HG03457 (cell line): ENCODE measurements around the gene TSPAN7.

Experiments
- ATAC-seq: cut with Tn5 transposase; IDR thresholded peaks from one replicate; pipeline ENCODE4 v1.9.1; 2021; ENCODE audit warnings: moderate number of reproducible peaks; ENCODE audit not compliant: unreplicated experiment

Gene TSPAN7

DNA sequence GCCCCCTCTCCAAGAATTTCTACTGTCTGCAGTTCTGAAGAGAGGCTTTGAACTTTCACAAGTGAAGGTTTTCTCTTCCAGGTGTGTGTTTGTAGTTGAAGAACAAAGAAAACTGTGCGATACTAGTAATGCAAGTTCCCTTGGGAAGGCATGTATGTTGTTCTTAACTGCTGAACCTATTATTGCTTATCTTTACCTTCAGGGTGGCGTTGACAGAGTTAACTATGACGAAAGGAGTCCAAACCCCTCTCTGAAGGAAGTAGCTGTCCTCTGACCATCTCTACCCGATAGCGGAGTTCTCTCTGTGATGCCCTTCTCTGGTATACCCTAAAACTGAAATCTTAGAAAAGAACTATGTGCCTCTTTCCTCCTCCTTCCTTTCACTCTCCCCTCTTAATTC lies 79.9 kb downstream of the TSPAN7 start:
- ATAC-seq, result no peak

DNA sequence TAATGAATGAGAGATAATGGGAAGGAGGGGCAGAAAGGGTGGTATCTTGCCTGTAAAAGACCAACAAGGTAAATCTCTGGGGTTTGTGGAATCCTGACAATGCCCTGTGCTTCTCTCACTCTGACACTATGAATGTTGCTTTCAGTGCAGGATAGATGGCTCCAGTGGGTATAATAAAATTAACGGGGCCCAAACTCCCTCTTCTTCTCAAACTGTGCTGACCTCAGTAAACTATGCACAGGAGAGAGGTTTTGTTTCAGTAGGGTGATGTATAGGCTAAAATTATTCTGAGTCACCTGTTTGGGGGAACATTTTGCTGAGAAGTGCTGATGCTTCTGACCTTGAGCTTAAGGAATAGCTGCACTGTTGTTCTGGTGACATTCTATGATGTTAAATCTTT lies 82.6 kb downstream of the TSPAN7 start:
- no peak for ATAC-seq

DNA sequence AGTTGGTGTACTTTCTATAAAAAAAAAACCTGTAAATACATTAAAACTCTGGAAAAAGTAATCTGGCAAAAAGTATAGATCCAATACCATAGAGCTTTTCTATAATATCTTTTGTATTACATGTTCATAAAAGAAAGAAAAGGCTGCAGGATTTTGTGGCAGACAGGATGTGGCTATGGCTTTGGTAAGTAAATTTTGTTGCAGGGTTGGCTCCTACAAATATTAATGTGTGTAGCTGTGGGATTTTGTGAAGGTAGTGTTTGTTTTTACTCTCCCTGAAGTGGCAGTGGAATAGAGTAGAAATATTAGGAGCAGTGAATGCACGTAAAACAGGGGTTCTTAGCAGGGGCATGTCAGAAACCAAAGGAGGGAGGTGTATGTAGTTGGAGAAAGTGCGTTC lies 84.8 kb downstream of the TSPAN7 start:
- ATAC-seq, result no peak

DNA sequence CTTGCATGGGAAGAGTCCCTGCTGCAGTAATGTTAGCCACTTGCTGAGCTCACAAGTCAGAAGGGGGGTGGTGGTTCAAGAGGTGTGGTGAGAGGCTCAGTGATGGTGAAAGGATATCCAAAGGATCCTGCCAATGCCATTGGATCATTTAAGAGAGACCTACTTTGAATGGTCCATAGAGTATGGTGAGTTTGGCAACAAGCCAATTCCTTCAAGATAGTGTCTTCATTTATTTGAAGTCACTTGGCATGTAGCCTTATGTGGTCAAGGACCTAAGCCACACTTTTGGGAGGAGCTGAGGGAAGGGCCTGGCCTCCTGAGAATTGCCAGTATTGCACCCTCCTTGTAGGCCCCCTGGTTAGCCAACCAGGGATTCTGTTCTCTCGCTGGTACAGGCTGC lies 87.9 kb downstream of the TSPAN7 start:
- ATAC-seq, result no peak

DNA sequence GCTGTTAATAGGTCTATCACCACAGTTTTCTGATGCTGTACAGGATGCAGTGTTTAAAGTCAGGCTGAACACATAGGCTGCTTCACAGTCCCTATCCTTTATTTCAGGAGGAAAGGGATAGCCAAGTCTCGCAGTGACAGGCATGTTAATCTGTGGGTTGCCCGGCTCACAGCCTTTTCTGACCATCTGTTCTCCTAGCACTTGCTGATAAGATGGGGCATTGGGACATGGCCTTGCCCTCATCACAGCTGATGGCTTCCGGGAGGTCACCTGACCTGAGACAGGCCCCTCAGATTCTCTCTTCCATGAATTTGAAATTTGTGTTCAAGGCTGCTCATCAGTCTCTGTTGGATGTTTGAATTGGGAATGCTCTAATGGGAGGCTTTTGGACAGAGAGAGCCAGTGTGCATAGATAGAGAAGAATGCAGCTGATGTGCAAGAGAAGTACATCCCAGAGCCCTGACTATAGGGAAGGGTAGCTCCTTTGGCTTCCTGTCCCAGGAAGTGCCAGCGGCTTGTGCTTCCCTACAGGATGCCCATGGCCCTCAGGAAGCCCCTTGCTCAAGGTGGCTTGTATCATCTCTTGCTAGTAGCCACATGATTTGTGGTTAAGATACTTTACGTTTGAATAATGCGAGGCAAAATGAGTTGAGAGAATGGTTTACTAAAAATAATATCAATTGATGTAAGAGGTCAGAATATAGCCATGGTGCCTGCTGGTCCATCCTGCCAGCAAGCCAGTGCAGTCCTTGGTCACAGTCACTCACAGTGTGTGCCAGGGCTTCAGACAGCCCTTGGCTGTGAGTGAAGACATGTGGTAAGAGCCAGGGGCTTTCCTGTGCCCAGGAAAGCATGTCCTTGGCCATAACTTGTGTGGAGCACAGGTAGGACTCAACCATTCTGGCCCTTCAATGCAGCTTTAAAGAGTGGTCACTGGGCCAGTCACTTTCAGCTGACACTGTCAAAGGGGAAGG lies 88.6 kb downstream of the TSPAN7 start:
- no peak for ATAC-seq

DNA sequence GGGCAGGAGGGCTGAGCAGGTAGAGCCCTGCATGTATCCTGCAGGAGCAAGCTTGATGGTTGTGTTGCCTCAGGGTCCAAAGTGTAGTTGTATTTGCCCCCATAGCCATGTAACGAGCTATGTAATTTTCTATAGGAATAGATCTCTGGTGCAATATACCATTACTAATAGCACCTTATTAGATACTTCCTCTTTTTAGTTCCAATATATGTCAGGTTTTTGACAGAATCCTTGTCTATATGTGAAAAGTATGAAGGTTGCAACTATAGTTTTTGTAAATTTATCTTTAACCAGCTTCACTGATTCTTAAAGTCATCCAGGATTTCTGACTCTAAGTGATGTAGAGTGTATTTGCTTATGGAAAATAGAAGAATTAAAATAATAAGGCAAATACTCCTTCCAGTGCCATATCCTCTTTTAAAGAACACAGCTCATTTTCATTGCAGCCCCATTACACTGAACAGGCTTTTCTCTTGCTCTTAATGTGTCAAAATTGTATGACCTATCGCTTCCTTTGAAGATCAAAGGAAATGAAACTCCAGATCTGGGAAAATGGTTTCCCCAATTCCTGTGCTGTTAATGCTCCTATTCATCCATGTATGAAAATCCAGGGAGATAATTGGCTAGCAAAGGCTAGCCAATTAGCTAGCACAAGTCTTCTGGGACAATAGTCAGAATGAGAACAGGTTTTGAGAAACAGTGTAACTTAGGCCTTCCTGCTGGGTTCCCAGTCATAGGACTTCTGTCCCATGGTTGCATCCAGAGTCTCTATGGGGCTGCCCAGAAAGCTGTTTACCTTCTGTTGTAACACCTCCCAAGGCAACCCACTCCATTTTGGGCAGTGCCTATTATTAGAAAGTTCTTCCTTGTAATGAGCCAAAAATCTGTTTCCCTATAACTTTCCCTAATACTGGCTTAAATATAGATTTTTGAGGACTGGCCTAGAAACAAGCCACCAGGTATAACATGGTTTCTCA lies 90.6 kb downstream of the TSPAN7 start:
- no peak for ATAC-seq

DNA sequence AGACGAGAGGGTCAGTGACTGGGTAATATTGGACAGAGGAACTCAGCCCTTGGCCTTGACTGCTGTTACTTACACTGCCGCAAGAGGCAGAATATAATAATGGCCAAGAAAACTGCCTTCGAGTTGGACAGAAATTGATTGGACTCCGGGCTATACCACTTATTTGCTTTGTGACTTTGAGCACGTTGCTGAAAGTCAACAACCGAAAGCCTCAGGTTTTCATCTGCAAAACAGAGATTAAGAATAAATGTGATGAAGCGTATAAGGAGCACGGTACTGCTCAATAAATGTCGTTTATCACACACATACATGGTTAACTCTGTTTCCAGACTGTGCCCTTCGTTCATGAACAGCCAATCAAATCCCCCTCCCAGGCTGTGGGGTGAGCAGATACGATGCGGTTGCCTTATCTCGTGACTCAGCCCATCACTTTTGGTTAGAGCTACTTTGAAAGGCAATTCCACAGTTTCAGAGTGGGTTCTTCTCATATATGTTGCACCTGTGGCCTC lies 91.6 kb downstream of the TSPAN7 start:
- no peak for ATAC-seq

DNA sequence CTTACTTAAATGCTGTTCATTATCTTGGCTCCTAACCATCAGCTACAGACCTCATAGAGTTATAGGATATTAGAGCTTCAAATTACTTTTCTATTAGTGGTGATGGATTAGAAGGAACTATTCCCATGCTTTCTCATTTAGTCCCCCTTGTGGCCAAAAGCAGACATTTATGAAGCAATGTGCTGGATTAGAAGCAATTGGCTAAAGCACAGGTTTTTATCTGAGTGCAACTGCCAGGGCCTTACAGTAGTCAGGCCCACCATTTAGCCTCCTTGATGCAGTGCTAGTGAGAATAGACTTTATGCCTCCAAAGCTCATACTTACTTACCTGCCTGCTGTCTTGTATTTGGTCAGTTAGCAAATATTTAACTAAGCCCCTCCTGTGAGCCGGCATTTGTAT lies 93.0 kb downstream of the TSPAN7 start:
- no peak for ATAC-seq

DNA sequence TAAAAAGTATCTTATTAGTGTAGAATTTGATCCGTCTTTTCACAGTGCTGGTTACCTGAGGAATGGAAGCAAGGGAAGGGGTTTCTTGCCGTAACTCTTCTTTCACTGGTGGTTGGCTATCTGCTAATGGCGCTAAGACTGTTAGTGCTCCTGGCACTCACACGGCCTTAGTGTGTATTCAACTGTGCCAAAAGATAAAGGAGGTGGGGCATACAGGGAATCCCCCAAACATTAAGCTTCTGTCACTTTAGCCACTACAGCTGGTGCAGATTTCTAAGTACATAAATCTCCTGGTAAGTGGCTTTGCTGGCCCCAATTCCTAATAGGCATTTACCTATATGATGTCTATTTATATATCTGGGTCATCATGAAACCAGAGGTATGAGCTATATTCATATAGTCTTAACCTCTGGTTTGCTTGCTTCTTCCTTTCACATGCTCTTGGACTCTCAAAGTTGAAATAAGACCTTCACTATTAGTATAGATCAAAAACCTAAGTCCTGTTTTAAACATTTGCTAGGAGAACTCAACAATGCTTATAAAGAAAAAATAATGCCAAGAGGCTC lies 95.1 kb downstream of the TSPAN7 start:
- no peak for ATAC-seq

DNA sequence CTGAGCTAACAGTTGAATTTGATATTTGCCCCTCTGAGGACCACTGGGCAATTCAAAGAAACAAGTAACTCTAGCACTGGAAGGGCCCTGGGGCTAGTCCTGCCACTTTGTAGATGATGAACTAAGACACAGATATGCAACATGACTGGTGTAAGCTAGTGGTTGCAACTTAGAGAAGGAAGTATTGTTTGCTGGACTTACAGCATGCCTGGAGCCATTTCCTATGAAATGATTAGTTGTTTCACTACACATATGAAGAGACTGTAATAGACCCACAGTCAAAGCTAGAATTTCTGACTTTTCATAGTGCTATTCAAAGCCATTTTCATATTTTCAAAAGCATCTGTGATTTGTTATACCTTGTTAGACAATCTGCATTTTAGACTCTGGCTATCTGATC lies 96.2 kb downstream of the TSPAN7 start:
- no peak for ATAC-seq

DNA sequence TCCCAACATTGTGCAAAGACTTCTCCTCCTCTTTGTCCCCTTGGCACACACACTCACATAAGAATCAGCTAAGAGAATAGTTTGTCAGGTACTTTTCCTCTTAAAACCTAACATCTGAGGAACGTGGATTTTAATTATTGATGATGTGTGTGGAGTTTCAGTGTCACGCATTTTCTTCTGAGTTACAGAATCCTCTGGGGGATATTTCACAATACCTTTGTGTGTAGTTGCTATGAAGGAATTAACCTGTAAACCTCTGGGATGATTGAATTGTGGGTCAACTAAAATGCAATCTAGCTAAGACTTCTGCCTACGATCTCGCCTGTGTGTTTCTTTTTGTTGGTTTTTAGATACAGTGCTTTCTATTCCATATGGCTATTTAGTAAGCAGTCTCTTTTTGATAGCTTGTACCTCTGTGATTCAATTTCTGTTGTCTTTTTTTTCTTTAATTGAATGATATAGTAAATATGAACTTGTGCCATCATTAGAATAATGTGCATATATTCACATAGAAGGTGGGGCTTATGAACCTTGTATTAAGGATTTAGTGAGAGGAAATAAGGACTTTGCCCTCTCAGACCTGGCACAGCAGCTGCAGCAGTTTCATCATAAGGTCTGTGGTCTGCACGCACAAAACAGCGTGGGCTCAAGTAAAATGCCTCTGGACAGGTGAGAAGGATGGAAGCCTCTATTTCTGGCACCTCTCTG lies 99.2 kb downstream of the TSPAN7 start:
- ATAC-seq, result no peak

DNA sequence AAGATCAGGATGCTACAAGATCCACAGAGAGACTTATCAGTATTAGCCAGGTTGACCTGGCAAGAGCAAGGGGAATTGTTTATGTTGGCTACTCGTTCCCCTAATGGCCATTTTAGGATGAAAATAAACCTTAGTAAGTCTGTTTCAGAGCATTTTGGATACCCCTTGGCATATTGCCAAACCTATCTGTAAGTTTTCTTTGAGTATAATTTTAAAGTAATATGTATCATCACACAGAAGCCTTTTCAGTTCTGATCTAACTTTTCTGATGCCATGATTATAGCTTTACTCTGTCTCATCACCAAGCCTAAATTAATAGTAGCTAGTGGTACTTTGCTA lies 99.7 kb downstream of the TSPAN7 start:
- ATAC-seq, result no peak

DNA sequence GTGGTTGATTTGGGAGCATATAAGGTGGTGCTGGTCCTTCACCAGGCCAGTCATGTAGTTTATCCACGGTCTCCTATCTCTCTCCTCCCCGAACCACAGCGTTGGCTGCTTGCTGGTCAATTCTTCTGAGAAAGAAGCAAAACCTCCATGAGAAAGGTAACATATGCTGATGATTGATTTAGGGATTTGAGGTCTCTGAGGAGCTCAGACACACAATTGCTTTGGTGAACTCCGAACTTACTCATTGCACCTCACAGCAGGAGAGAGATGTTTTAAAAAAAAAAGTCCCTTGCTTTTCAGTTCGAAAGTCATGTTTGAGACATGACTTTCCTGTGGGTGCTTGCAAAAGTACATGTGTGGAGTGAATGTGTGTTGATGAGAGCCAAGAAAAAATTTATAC lies 100.2 kb downstream of the TSPAN7 start:
- ATAC-seq, result no peak

DNA sequence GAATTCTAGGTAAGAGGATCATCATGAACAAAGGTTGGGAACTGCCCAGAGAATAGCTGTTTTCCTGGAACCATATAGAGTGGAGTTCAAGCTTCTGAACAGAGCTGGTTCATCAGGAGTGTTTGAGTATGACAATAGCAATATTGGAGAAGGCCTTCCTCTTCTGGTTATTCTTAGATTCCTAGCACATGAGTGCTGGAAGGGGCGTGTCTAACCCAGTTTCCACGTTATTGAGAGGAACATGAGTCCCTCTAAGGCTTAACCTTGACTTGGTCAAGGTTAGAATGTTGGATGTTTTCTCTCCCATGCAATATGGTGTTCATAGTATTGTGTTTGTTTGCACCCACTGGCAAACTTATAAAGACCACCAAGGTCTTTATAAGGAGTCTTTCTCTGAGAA lies 101.3 kb downstream of the TSPAN7 start:
- no peak for ATAC-seq

DNA sequence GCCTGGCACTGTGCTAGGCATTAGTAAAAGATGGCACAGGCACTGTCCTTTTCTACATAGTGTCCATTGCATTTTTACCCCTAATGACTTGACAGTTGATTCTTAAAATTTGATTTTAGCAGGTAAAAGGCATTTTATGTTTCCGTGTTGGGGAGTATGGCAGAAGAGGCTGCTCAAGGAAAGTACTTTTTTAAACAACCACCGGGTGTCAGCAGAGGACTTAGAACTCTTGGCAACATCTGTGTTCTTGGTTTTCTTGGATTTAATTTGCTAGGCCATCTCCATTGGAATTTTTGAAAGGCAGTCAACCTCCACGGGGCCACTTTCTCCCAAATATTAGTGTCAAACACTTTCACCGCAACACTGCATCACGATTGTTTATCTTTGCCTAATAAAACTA lies 102.9 kb downstream of the TSPAN7 start:
- no peak for ATAC-seq

DNA sequence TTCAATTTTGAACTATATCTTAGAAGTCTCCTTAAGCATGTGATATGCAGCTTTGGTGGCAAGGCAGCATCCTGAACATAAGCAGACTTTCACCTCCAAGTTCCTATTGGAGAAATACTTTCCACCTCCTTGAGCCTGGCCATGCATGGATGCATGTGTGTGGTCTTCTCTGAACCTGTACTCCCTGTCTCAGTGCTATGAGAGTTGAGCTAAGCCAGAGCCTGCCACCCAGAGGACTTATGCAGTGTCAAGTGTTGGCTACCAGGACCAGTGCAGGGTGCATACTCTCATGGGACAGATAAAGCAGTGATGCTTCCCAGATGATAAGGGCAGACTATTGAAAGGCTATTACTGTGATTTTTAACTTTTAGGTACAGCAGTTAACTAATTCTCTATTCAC lies 105.6 kb downstream of the TSPAN7 start:
- no peak for ATAC-seq

DNA sequence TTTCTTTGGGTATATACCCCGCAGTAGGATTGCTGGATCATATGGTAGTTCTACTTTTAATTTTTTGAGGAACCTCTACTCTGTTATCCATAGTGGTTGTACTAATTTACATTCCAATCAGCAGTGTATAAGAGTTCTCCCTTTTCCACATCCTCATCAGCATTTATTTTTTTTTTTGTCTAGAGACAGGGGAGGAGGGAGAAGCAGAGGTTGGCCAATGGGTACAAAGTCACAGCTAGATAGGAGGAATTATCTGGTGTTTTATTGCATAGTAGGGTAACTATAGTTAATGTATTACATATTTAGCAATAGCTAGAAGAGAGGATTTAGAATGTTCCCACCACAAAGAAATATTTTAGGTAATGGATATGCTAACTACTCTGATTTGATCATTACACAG lies 107.4 kb downstream of the TSPAN7 start:
- ATAC-seq, result no peak

DNA sequence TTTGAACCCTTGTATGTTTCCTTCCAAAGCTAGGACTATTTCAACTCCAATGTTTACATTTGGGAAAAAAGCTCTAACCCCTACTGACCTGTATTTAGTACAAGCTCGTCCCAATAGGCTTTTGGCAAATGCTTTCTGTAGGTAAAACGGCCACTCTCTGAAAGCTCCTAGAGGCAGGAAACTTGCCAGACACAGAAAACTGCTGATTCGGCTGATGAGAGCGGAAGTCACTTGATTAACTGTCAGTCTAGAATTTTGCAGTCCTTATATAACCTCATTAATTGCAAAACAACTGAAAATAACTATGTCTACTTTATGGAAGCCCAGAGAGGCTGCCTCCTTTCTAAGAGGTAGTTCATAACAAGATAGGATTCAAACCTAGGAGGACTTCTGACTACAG lies 108.1 kb downstream of the TSPAN7 start:
- ATAC-seq, result no peak

DNA sequence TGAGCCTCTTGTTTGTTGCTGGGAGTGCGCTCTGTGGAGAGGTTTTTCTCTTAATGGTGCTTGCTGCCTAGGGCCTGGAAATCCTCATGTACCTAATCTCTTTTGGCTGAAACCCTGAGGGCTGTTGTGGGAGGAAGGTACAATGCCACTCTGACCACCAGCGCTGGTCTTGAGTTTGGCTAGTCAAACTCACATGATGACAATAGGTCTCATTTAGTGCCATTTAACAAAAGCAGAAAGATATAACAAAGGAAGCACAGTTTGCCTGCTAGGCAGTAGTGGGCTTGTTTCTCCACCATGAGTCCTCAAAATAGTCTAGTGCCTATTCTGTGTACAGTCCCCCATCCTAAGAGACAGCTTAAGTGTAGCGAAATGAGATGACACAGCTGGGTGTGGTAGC lies 111.3 kb downstream of the TSPAN7 start:
- no peak for ATAC-seq

DNA sequence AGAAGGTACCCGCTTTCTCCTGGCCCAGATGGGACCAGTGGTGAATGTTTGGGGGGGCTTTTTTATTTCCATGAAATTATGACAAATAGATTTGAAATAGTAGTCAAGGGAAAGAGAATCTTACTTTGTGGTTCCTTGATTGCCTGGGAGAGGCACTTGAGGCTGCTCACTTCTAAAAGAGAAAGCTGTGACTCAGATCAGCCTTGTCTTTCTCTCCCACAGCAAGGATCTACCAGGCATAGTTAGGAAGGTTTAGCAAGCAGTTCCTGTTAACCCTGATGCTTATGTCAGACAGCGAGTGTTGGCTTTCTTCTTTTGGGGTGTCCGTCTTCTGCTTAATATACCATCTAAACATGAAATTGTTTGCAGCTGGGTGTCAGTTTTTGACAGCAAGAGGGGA lies 114.5 kb downstream of the TSPAN7 start:
- no peak for ATAC-seq

DNA sequence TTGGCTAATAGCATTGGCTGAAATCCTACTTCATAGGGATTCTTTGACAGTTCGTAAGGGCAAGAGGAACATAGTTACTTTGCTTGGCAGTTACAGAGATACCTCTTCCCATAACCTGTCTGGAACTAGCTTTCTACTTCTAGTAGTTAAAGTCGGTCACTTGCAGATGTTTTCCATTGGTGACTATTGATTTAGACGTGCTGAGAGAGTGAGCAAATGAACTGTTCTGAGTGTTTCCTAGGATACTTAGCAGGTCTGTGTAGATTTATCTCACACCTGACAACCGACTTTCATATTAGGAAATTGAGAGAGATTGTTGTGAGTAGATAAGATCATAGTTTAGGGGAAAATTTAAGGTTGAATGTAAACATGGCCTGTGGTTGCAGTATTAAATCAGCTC lies 116.8 kb downstream of the TSPAN7 start:
- no peak for ATAC-seq
